NCI-H774 (cell line): ENCODE data around the gene SLC4A2.
"Not testable (repeated sequence)": the region's sequence is repeated elsewhere in the genome, so short reads cannot be mapped to it uniquely, and the experiment has no call there.

Source experiments
- DNase-seq: peaks from one replicate; lab custom pipeline; 2025; lab: John Stamatoyannopoulos, UW

The SLC4A2 gene

GRCh38 chr7:151024435-151025056, 34.8 kb upstream of the SLC4A2 start, which contains the start of gene ATG9B:
ATG9B (minus strand) TSS chr7:151024494; CDS start chr7:151024423, 71 bp downstream.
- DNase-seq: no peak

- no peak for DNase-seq
These were observed 33.3 kb upstream of the SLC4A2 start for GRCh38 chr7:151025924-151026671.

GRCh38 chr7:151026771-151027727, 32.3 kb upstream of the SLC4A2 start:
- not testable (repeated sequence) for DNase-seq

GRCh38 chr7:151027728-151028130, 31.7 kb upstream of the SLC4A2 start:
- not testable (repeated sequence) for DNase-seq

- DNase-seq: peak; percentile 98
These were observed 31.1 kb upstream of the SLC4A2 start, which contains the start of gene ABCB8 for GRCh38 chr7:151028131-151028947. ABCB8 (plus strand) TSS chr7:151028450; CDS start chr7:151028516, 66 bp downstream.

- DNase-seq: no peak
These were observed 30.4 kb upstream of the SLC4A2 start for GRCh38 chr7:151028948-151029501.

GRCh38 chr7:151031011-151031410, 28.4 kb upstream of the SLC4A2 start:
- no peak for DNase-seq

- DNase-seq: no peak
These were observed 26.2 kb upstream of the SLC4A2 start for GRCh38 chr7:151032936-151033863.

- DNase-seq: no peak
These were observed 25.5 kb upstream of the SLC4A2 start for GRCh38 chr7:151033864-151034249.

- no peak for DNase-seq
These were observed 24.9 kb upstream of the SLC4A2 start for GRCh38 chr7:151034312-151035025.

- DNase-seq: no peak
These were observed 24.2 kb upstream of the SLC4A2 start for GRCh38 chr7:151035026-151035717.

- no peak for DNase-seq
These were observed 23.5 kb upstream of the SLC4A2 start for GRCh38 chr7:151035902-151036301.

- no peak for DNase-seq
These were observed 20.2 kb upstream of the SLC4A2 start for GRCh38 chr7:151038951-151039849.

GRCh38 chr7:151039850-151040548, 19.4 kb upstream of the SLC4A2 start:
- no peak for DNase-seq

GRCh38 chr7:151040616-151041375, 18.6 kb upstream of the SLC4A2 start:
- no peak for DNase-seq

- DNase-seq: not testable (repeated sequence)
These were observed 15.9 kb upstream of the SLC4A2 start for GRCh38 chr7:151043449-151043848.
